ENCODE results near the gene ASTN2. TPM values are rescaled to one million over a fixed set of nuclear protein-coding genes. Genes with fewer than 3 reads are reported as not detected.

Gene ASTN2
- total and polyA plus RNA-seq, 7 donors, result 0.60 to 7.5 (median 2.2) TPM

- intact Hi-C loops (cut with DNase I), result loop anchor here (10.0 kb wide), 1 partner anchor 94 kb away; no protein-coding TSS in a partner anchor
Measured at GRCh38 chr9:116468793-116469527, 945.9 kb downstream of the ASTN2 start.

DNA sequence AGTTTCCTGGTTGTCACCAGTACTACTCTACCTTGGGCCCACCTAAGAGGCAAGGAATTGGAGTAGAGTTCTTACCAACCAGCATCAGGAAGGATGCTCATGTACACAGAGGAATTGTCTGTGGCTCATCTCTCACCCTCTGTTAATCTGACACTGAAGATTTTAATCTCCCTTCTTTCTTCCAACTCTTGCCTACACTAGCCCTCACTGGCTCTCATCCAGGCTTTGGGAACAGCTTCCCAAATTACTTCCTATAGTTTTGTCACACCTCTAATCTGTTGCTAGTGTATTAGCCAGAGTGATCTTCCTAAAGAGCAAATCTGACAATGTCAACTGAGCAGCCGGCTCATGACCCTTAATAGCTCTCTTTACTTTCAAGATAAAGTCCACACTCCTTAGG is 946.5 kb downstream of the ASTN2 start:
- no peaks in the 10 kb centered on the region for H3K36me3 ChIP-seq
- TF ChIP-seq EP300 (IDR thresholded peaks at IDR 0.05) (no peak), POLR2AphosphoS5 (IDR thresholded peaks at IDR 0.05) (no peak), POLR2A (IDR thresholded peaks at IDR 0.05) (no peak)
- TF ChIP-seq, protein P1, sequence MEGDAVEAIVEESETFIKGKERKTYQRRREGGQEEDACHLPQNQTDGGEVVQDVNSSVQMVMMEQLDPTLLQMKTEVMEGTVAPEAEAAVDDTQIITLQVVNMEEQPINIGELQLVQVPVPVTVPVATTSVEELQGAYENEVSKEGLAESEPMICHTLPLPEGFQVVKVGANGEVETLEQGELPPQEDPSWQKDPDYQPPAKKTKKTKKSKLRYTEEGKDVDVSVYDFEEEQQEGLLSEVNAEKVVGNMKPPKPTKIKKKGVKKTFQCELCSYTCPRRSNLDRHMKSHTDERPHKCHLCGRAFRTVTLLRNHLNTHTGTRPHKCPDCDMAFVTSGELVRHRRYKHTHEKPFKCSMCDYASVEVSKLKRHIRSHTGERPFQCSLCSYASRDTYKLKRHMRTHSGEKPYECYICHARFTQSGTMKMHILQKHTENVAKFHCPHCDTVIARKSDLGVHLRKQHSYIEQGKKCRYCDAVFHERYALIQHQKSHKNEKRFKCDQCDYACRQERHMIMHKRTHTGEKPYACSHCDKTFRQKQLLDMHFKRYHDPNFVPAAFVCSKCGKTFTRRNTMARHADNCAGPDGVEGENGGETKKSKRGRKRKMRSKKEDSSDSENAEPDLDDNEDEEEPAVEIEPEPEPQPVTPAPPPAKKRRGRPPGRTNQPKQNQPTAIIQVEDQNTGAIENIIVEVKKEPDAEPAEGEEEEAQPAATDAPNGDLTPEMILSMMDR (IDR thresholded peaks at IDR 0.05), result no peak
- no peak for DNase-seq
- peaks cover 0 to 13% (median 12%) of the 10 kb centered on the region in 4 donors for H3K4me1 ChIP-seq
- H3K4me3 ChIP-seq, result no peak overlapping the region
- H3K27me3 ChIP-seq, result no peaks in the 10 kb centered on the region
- 72 to 80% methylated on average over 1 of the region's 1 CpG for WGBS, 2 donors
- intact Hi-C loops (cut with DNase I), result loop anchor here (10.0 kb wide), 1 partner anchor 94 kb away; no protein-coding TSS in a partner anchor
- no peaks in the 10 kb centered on the region for H3K9me3 ChIP-seq
- H3K27ac ChIP-seq, result no peak overlapping the region

More at GRCh38 chr9:116468793-116469527, 945.9 kb downstream of the ASTN2 start:
- Histone ChIP-seq H3K27me3 (no peaks in the 10 kb centered on the region), H3K9me3 (no peaks in the 10 kb centered on the region), H3K4me3 (no peak overlapping the region), H3K4me1 (peaks cover 0 to 13% (median 12%) of the 10 kb centered on the region in 4 donors), H3K36me3 (no peaks in the 10 kb centered on the region), H3K27ac (no peak overlapping the region)
- 81 to 85% methylated on average over 8 of the region's 8 CpGs for WGBS, 2 donors
- TF ChIP-seq EP300 (IDR thresholded peaks at IDR 0.05) (no peak), POLR2A (IDR thresholded peaks at IDR 0.05) (no peak), POLR2AphosphoS5 (IDR thresholded peaks at IDR 0.05) (no peak)
- TF ChIP-seq, protein P1 (IDR thresholded peaks at IDR 0.05), result no peak
- no peak for DNase-seq

DNA sequence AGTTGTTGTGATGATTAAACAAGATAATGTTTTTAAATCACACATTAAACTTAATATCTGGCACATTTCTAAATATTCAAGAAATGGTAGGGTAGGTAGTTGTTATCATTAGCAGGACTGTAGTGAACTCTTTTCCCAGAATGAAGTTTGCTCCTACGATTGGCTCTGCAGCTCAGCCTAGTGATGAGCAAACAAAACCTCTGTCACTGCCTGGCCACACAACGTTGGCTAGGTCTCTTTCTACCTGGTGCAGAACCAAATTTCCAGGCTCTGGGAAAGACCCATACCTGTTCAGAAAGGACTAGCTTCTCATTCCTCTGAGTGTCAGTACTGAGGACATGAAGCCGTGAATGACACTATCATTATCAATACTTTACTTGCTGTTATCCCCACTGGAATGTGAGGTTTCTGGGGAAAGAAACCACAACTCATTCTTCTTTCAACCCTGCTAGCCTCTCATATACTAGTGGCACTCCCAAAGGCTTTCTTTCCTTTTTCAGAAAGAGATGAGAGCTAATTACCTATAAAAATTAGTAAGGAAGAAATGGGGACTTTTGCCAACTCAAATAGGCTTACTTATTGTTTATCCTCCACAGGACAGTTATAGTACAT is 947.0 kb downstream of the ASTN2 start:
- no peak overlapping the region for H3K27ac ChIP-seq
- TF ChIP-seq EP300 (IDR thresholded peaks at IDR 0.05) (no peak), POLR2A (IDR thresholded peaks at IDR 0.05) (no peak)
- TF ChIP-seq, protein P1 (IDR thresholded peaks at IDR 0.05), result no peak
- WGBS, 2 donors, result 73 to 82% methylated on average over 3 of the region's 3 CpGs
- peaks cover 0 to 13% (median 12%) of the 10 kb centered on the region in 4 donors for H3K4me1 ChIP-seq
- no peaks in the 10 kb centered on the region for H3K27me3 ChIP-seq
- intact Hi-C loops (cut with DNase I), result loop anchor here (10.0 kb wide), 1 partner anchor 93 kb away; no protein-coding TSS in a partner anchor
- DNase-seq, result no peak
- no peak overlapping the region for H3K4me3 ChIP-seq
- H3K36me3 ChIP-seq, result no peaks in the 10 kb centered on the region
- no peaks in the 10 kb centered on the region for H3K9me3 ChIP-seq

DNA sequence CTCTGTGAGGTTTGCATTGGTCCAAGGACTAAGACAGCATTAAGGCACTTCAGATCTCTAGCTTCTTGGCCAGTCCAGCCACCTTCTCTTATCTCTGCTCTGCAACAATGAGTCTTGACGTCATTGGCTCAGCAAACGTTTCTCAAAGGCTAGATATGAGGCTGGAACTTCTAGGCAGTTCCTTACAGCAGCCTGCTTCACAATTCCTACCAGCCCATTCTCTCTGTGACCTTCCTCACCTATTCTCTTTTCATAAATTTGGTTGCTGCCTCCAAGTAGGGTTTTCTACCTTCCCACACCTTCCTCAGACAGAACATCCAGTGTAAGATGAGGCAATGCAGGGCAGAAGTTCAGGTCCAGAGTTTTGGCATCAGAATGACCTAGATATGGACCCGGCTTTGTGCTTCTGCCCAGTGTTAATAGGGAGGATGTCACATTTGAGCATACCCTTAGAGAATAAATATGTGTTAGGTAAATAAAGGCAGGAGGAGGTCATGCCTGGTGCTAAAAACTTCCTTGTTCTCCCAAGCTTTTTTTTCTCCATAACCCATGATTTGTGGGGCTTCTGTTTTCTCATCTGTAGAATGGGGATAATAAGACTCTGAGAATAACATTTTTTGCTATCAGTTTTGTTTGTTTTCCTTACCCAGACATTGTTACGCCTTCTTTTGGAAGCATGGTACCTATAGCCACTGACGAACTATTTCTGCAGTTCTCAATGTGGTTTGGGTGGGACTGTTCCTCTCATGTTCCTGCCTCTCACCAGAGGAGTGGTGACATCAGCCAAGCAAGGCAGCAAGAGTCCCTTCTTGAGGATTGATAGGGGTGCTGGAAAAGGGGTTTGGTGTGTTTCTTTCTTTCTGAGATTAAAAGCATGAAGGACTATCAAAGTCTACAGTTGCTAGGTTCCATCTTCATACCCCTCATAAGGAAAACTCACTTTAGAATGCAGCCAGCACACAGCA is 948.3 kb downstream of the ASTN2 start:
- WGBS, 2 donors, result 77 to 83% methylated on average over 5 of the region's 5 CpGs
- Histone ChIP-seq H3K4me3 (no peak overlapping the region), H3K27ac (no peak overlapping the region), H3K4me1 (peaks cover 0 to 7% (median 5%) of the 10 kb centered on the region in 4 donors), H3K27me3 (no peaks in the 10 kb centered on the region), H3K36me3 (no peaks in the 10 kb centered on the region), H3K9me3 (no peaks in the 10 kb centered on the region)
- TF ChIP-seq POLR2AphosphoS5 (IDR thresholded peaks at IDR 0.05) (no peak), EP300 (IDR thresholded peaks at IDR 0.05) (no peak), POLR2A (IDR thresholded peaks at IDR 0.05) (no peak)
- TF ChIP-seq, protein P1 (IDR thresholded peaks at IDR 0.05), result no peak
- intact Hi-C loops (cut with DNase I), result loop anchor here (10.0 kb wide), 1 partner anchor 92 kb away; no protein-coding TSS in a partner anchor
- no peak for DNase-seq

All from sigmoid colon (tissue), 7 donors.